ENCODE results near the gene ZAR1L.
"Not testable (repeated sequence)": the region's sequence is repeated elsewhere in the genome, so short reads cannot be mapped to it uniquely, and the experiment has no call there.

Gene ZAR1L

GRCh38 chr13:32315238-32316027, at the start of gene ZAR1L, which contains the start of gene BRCA2:
Gene ZAR1L (minus strand): TSS chr13:32315363. CDS start chr13:32311925, 3,438 bp downstream.
Gene BRCA2 (plus strand): TSS chr13:32315508. CDS start chr13:32316461, 953 bp downstream.
- peak; percentile 88 for DNase-seq

DNA sequence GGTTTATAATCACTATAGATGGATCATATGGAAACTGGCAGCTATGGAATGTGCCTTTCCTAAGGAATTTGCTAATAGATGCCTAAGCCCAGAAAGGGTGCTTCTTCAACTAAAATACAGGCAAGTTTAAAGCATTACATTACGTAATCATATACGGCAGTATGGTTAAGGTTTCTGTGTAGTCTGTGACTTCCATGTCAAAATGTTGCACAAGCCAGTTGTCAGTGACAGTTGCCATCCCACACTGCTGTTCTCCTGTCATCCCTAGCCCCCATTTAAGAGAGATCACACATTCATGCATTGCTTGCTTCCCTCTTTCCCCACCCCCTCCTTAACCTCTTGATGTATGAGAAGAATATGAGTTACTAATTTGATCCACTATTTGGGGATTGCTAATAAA, 47.4 kb upstream of the ZAR1L start:
- no peak for DNase-seq

DNA sequence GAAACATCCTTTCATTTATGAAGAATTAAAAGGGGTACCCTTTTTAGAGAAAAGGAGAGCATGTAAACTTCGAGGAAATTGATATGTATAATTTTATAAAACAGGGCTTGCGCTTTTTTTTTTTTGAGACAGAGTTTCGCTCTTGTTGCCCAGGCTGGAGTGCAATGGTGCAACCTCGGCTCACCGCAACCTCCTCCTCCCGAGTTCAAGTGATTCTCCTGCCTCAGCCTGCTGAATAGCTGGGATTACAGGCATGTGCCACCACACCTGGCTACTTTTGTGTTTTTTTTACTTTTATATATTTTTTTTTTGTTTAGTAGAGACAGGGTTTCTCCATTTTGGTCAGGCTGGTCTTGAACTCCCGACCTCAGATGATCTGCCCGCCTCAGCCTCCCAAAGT, 40.8 kb upstream of the ZAR1L start:
- not testable (repeated sequence) for DNase-seq

GRCh38 chr13:32354040-32354439, 38.9 kb upstream of the ZAR1L start:
- DNase-seq: no peak

GRCh38 chr13:32350839-32351441, 35.8 kb upstream of the ZAR1L start:
- not testable (repeated sequence) for DNase-seq

DNA sequence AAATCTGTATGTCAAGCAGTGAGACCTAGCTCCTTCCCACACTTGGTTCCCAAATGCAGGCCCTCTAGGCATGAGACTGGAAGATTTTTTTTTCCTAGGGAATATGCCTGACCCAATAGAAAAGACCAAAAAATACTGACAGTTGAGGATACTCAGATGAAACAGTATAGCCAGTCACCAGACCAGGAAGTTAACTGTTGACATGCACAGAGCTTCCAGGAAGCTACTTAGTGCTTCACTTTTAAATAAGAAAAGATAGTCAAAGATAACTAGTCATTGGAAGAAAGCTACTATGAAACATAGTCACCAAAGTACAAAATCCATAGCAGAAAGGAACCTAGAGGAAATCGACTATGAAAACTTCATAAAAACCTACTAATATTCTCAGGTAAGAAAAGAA, 32.5 kb upstream of the ZAR1L start:
- no peak for DNase-seq

DNA sequence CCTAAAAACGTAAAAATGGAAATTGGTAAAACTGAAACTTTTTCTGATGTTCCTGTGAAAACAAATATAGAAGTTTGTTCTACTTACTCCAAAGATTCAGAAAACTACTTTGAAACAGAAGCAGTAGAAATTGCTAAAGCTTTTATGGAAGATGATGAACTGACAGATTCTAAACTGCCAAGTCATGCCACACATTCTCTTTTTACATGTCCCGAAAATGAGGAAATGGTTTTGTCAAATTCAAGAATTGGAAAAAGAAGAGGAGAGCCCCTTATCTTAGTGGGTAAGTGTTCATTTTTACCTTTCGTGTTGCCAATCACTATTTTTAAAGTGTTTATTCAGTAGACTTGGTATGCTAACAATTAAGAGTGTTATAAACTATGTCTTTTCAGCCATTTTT, 25.8 kb upstream of the ZAR1L start:
- DNase-seq: no peak

- no peak for DNase-seq
These were observed 19.5 kb upstream of the ZAR1L start for GRCh38 chr13:32334671-32335070.

DNA sequence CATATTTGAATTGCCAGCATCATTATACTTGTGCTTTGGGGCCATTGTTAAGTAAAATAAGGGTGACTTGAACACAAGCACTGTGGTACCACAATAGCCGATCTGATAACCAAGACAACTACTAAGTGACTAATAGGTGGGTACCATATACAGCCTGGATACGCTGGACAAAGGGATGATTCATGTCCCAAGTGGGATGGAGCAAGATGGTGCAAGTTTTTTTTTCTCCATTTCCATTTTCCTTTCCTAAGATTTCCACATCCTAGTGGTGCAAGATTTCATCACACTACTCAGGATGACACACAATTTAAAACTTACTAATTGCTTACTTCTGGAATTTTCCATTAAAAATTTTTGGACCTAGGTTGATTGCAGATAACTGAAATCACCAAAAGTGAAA, 15.3 kb upstream of the ZAR1L start:
- no peak for DNase-seq

GRCh38 chr13:32323912-32324311, 8.7 kb upstream of the ZAR1L start:
- no peak for DNase-seq

- DNase-seq: no peak
These were observed 5.4 kb upstream of the ZAR1L start for GRCh38 chr13:32320528-32320927.

DNA sequence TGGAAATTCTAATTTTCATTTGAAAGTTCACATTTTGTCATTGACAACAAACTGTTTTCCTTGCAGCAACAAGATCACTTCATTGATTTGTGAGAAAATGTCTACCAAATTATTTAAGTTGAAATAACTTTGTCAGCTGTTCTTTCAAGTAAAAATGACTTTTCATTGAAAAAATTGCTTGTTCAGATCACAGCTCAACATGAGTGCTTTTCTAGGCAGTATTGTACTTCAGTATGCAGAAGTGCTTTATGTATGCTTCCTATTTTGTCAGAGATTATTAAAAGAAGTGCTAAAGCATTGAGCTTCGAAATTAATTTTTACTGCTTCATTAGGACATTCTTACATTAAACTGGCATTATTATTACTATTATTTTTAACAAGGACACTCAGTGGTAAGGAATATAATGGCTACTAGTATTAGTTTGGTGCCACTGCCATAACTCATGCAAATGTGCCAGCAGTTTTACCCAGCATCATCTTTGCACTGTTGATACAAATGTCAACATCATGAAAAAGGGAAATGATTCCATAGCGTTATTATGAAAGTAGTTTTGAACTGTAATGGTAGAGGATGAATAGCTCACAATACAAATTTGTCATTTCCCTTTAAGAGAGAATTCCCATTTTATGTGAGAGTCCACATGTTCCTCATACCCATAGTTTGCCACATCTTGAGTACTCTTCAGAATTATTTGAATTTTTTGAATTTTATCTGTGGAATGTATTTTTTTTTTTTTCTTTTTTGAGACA, 2.7 kb upstream of the ZAR1L start:
- no peak for DNase-seq

DNA sequence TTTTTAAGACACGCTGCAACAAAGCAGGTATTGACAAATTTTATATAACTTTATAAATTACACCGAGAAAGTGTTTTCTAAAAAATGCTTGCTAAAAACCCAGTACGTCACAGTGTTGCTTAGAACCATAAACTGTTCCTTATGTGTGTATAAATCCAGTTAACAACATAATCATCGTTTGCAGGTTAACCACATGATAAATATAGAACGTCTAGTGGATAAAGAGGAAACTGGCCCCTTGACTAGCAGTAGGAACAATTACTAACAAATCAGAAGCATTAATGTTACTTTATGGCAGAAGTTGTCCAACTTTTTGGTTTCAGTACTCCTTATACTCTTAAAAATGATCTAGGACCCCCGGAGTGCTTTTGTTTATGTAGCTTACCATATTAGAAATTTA, 1.3 kb upstream of the ZAR1L start:
- no peak for DNase-seq

- DNase-seq: no peak
These were observed 821 bp upstream of the ZAR1L start for GRCh38 chr13:32316028-32316339.

- DNase-seq: peak; percentile 48 to 67
These were observed 609 bp downstream of the ZAR1L start for GRCh38 chr13:32314271-32315237.

GRCh38 chr13:32311188-32311897, 3.8 kb downstream of the ZAR1L start:
- no peak for DNase-seq

- DNase-seq: peak in 1 of 2 donors; percentile 21
These were observed 4.9 kb downstream of the ZAR1L start for GRCh38 chr13:32310134-32310706.

- DNase-seq: no peak
These were observed 5.6 kb downstream of the ZAR1L start for GRCh38 chr13:32309312-32310133.

GRCh38 chr13:32305646-32306045, 9.5 kb downstream of the ZAR1L start:
- DNase-seq: no peak

- no peak for DNase-seq
These were observed 12.7 kb downstream of the ZAR1L start for GRCh38 chr13:32302461-32302860.

- DNase-seq: no peak
These were observed 14.2 kb downstream of the ZAR1L start for GRCh38 chr13:32300920-32301319.
